Calu3 (cell line): Measurements from ENCODE around the gene TRPM1. TPM values are rescaled to one million over a fixed set of nuclear protein-coding genes. Genes with fewer than 3 reads are reported as not detected.

Source experiments
- BruUV-seq: library from RNA; stranded (reverse); fragments of 400-500 nt; replicated peaks from 2 replicates; lab custom pipeline; 2021; lab: Mats Ljungman, UMichigan
- CTCF ChIA-PET: fragments of 300-600 bp; sonication (Branson Sonifier 250); formaldehyde crosslinking; loops from one replicate; lab custom pipeline; 2022; ENCODE audit warnings: antibody characterized with exemption; lab: Charles Lee
- DNase-seq: peaks from one replicate; pipeline ENCODE4 v3.0.0; 2022
- H3K27ac Mint-ChIP-seq: one replicate; pipeline ENCODE4 v1.8.0; 2022; ENCODE audit warnings: mixed read lengths; ENCODE audit not compliant: unreplicated experiment
- H3K27me3 Mint-ChIP-seq: one replicate; pipeline ENCODE4 v1.8.0; 2022; ENCODE audit warnings: mixed read lengths; ENCODE audit not compliant: unreplicated experiment
- H3K36me3 Mint-ChIP-seq: one replicate; pipeline ENCODE4 v1.8.0; 2022; ENCODE audit warnings: mild to moderate bottlenecking, moderate library complexity, mixed read lengths; ENCODE audit not compliant: insufficient read depth, unreplicated experiment
- H3K4me1 Mint-ChIP-seq: one replicate; pipeline ENCODE4 v1.8.0; 2022; ENCODE audit warnings: mild to moderate bottlenecking, low read depth, mixed read lengths; ENCODE audit not compliant: unreplicated experiment
- H3K4me3 Mint-ChIP-seq: one replicate; pipeline ENCODE4 v1.8.0; 2022; ENCODE audit warnings: mild to moderate bottlenecking, low read depth, moderate library complexity, mixed read lengths; ENCODE audit not compliant: unreplicated experiment
- H3K9me3 Mint-ChIP-seq: one replicate; pipeline ENCODE4 v1.8.0; 2022; ENCODE audit warnings: low read depth, mixed read lengths; ENCODE audit not compliant: unreplicated experiment
- CTCF ChIP-seq: fragments of 200-600 bp; IDR thresholded peaks from one replicate; pipeline ENCODE4 v1.8.0; 2022; ENCODE audit warnings: antibody characterized with exemption; ENCODE audit not compliant: unreplicated experiment
- intact Hi-C: fragments of 100-400 bp; cut with micrococcal nuclease; formaldehyde crosslinking; loops from one replicate; pipeline ENCODE4 v1.10.0; 2022; ENCODE audit not compliant: unreplicated experiment
- total RNA-seq: library from RNA; stranded (reverse); gene quantifications from 2 replicates; pipeline ENCODE4 v1.2.3, GENCODE V29; 2022

TRPM1 gene
- total RNA-seq, 1 experiment from 2014 or later, result not detected

GRCh38 chr15:31078471-31078870 is 23.1 kb downstream of the TRPM1 start:
- TF ChIP-seq CTCF, result no peak
- CTCF ChIA-PET, result no interaction called here
- no peak overlapping the region for H3K27ac Mint-ChIP-seq
- no peak for DNase-seq
- no peaks in the 10 kb centered on the region for H3K9me3 Mint-ChIP-seq
- no peaks in the 10 kb centered on the region for H3K36me3 Mint-ChIP-seq
- no peak overlapping the region for H3K4me3 Mint-ChIP-seq
- no TSS peak for BruUV-seq
- H3K4me1 Mint-ChIP-seq, result no peaks in the 10 kb centered on the region
- intact Hi-C loops, result no loop called here
- H3K27me3 Mint-ChIP-seq, result no peaks in the 10 kb centered on the region

- no TSS peak for BruUV-seq
- intact Hi-C loops, result no loop called here
Observed at GRCh38 chr15:31077941-31078340, 23.6 kb downstream of the TRPM1 start.

GRCh38 chr15:31077181-31077580 is 24.3 kb downstream of the TRPM1 start:
- Mint-ChIP-seq H3K27ac (no peak overlapping the region), H3K36me3 (no peaks in the 10 kb centered on the region), H3K4me1 (no peaks in the 10 kb centered on the region), H3K9me3 (no peaks in the 10 kb centered on the region), H3K4me3 (no peak overlapping the region), H3K27me3 (no peaks in the 10 kb centered on the region)
- no peak for TF ChIP-seq CTCF
- BruUV-seq, result no TSS peak
- CTCF ChIA-PET, result no interaction called here
- DNase-seq, result no peak
- intact Hi-C loops, result no loop called here

More at GRCh38 chr15:31077941-31078340, 23.6 kb downstream of the TRPM1 start:
- Mint-ChIP-seq H3K4me1 (no peaks in the 10 kb centered on the region), H3K36me3 (no peaks in the 10 kb centered on the region), H3K27me3 (no peaks in the 10 kb centered on the region), H3K27ac (no peak overlapping the region), H3K9me3 (no peaks in the 10 kb centered on the region), H3K4me3 (no peak overlapping the region)
- CTCF ChIA-PET, result no interaction called here
- DNase-seq, result no peak
- TF ChIP-seq CTCF, result no peak

- Mint-ChIP-seq H3K27me3 (no peaks in the 10 kb centered on the region), H3K4me3 (no peak overlapping the region), H3K4me1 (no peaks in the 10 kb centered on the region), H3K9me3 (no peaks in the 10 kb centered on the region), H3K36me3 (no peaks in the 10 kb centered on the region), H3K27ac (no peak overlapping the region)
- DNase-seq, result no peak
- intact Hi-C loops, result no loop called here
- no TSS peak for BruUV-seq
- TF ChIP-seq CTCF, result no peak
- CTCF ChIA-PET, result no interaction called here
Observed at GRCh38 chr15:31074321-31074720, 27.2 kb downstream of the TRPM1 start.
